MCF 10A (cell line): ENCODE results near the gene CIPC. TPM values are rescaled to one million over a fixed set of nuclear protein-coding genes. Genes with fewer than 3 reads are reported as not detected.

ENCODE experiments used
- BruUV-seq: library from RNA; stranded (reverse); fragments of 400-500 nt; replicated peaks from 2 replicates; lab custom pipeline; 2021; lab: Mats Ljungman, UMichigan
- CTCF ChIA-PET: fragments of 300-600 bp; sonication (Branson Sonifier 250); formaldehyde crosslinking; extraction: SDS; loops from one replicate; lab custom pipeline; 2021; ENCODE audit warnings: antibody characterized with exemption, inconsistent platforms; lab: Yijun Ruan, JAX
- POLR2A ChIA-PET: fragments of 300-600, 350-650 bp; sonication (Branson Sonifier 250); formaldehyde crosslinking; extraction: SDS; loops from one replicate; lab custom pipeline; 2020; ENCODE audit warnings: antibody characterized with exemption, inconsistent platforms; lab: Yijun Ruan, JAX
- DNase-seq: peaks from one replicate; pipeline ENCODE4 v3.0.0-alpha.2; 2018; ENCODE audit not compliant: unreplicated experiment
- H3K27ac Mint-ChIP-seq: one replicate; pipeline ENCODE4 v1.8.0; 2022; ENCODE audit warnings: mild to moderate bottlenecking, low read depth, mixed read lengths; ENCODE audit not compliant: unreplicated experiment
- H3K27me3 Mint-ChIP-seq: one replicate; pipeline ENCODE4 v1.8.0; 2022; ENCODE audit warnings: mixed read lengths; ENCODE audit not compliant: insufficient read depth, unreplicated experiment
- H3K36me3 Mint-ChIP-seq: one replicate; pipeline ENCODE4 v1.8.0; 2022; ENCODE audit warnings: mild to moderate bottlenecking, moderate library complexity, mixed read lengths; ENCODE audit not compliant: insufficient read depth, unreplicated experiment
- H3K4me1 Mint-ChIP-seq: one replicate; pipeline ENCODE4 v1.8.0; 2022; ENCODE audit warnings: mixed read lengths; ENCODE audit not compliant: insufficient read depth, unreplicated experiment
- H3K4me3 Mint-ChIP-seq: one replicate; pipeline ENCODE4 v1.8.0; 2022; ENCODE audit warnings: mild to moderate bottlenecking, moderate library complexity, mixed read lengths; ENCODE audit not compliant: unreplicated experiment
- H3K9me3 Mint-ChIP-seq: one replicate; pipeline ENCODE4 v1.8.0; 2022; ENCODE audit warnings: mixed read lengths; ENCODE audit not compliant: unreplicated experiment
- CTCF ChIP-seq: fragments of 200-600 bp; IDR thresholded peaks from one replicate; pipeline ENCODE4 v1.8.0; 2022; ENCODE audit warnings: antibody characterized with exemption, mild to moderate bottlenecking; ENCODE audit not compliant: unreplicated experiment
- intact Hi-C: fragments of 100-400 bp; cut with micrococcal nuclease; formaldehyde crosslinking; loops from 2 replicates; pipeline ENCODE4 v1.14.1; 2022
- total RNA-seq: library from RNA; stranded (reverse); gene quantifications from 2 replicates; pipeline ENCODE4 v1.2.3, GENCODE V29; 2022

CIPC gene
- total RNA-seq, 1 experiment from 2014 or later = 9.7 TPM

- peaks cover 83% of the 10 kb centered on the region for H3K36me3 Mint-ChIP-seq
- no TSS peak for BruUV-seq
- intact Hi-C loops = no loop called here
- no peak for TF ChIP-seq CTCF
- H3K27ac Mint-ChIP-seq = no peak overlapping the region
- no peaks in the 10 kb centered on the region for H3K9me3 Mint-ChIP-seq
- H3K4me3 Mint-ChIP-seq = no peak overlapping the region
- ChIA-PET CTCF (interaction anchor here (0.6 to 1.9 kb wide), 3 partner anchors 12 to 234 kb away, joined by 3 to 5 read pairs (median 3); no protein-coding TSS in a partner anchor), POLR2A (interaction anchor here (0.7 to 2.2 kb wide), 2 partner anchors 13 to 32 kb away, joined by 3 to 6 read pairs; no protein-coding TSS in a partner anchor)
- peaks cover 7% of the 10 kb centered on the region for H3K4me1 Mint-ChIP-seq
- no peak for DNase-seq
- no peaks in the 10 kb centered on the region for H3K27me3 Mint-ChIP-seq
Observed at GRCh38 chr14:77111021-77111420, 13.0 kb downstream of the CIPC start.

GRCh38 chr14:77113644-77114043, 15.6 kb downstream of the CIPC start:
- H3K36me3 Mint-ChIP-seq = peaks cover 72% of the 10 kb centered on the region
- no peak for TF ChIP-seq CTCF

GRCh38 chr14:77114609-77115008, 16.6 kb downstream of the CIPC start:
- no peak for TF ChIP-seq CTCF
- CTCF ChIA-PET = interaction anchor here (0.8 kb wide), 1 partner anchor 238 kb away, joined by 3 read pairs; no protein-coding TSS in a partner anchor
- DNase-seq = no peak
- Mint-ChIP-seq H3K9me3 (no peaks in the 10 kb centered on the region), H3K4me1 (no peaks in the 10 kb centered on the region), H3K27ac (no peak overlapping the region), H3K4me3 (no peak overlapping the region), H3K36me3 (peaks cover 72% of the 10 kb centered on the region), H3K27me3 (no peaks in the 10 kb centered on the region)
- intact Hi-C loops = no loop called here
- no TSS peak for BruUV-seq
- POLR2A ChIA-PET = interaction anchor here (0.6 to 2.2 kb wide), 3 partner anchors 8 to 427 kb away, joined by 3 to 12 read pairs (median 4); no protein-coding TSS in a partner anchor

More at GRCh38 chr14:77113644-77114043, 15.6 kb downstream of the CIPC start:
- Mint-ChIP-seq H3K27ac (no peak overlapping the region), H3K4me1 (no peaks in the 10 kb centered on the region), H3K9me3 (no peaks in the 10 kb centered on the region), H3K4me3 (no peak overlapping the region), H3K27me3 (no peaks in the 10 kb centered on the region)
- ChIA-PET POLR2A (interaction anchor here (2.2 kb wide), 1 partner anchor 9 kb away, joined by 12 read pairs; no protein-coding TSS in a partner anchor), CTCF (interaction anchor here (0.6 to 2.1 kb wide), 7 partner anchors 9 to 238 kb away, joined by 3 to 7 read pairs (median 4); partner anchors contain the start of gene CIPC)
- BruUV-seq = no TSS peak
- no peak for DNase-seq
- intact Hi-C loops = no loop called here

GRCh38 chr14:77116172-77116817, 18.2 kb downstream of the CIPC start:
- no TSS peak for BruUV-seq
- Mint-ChIP-seq H3K27ac (no peak overlapping the region), H3K36me3 (peaks cover 73% of the 10 kb centered on the region)

More at GRCh38 chr14:77116172-77116817, 18.2 kb downstream of the CIPC start:
- no peak overlapping the region for H3K4me3 Mint-ChIP-seq
- no peak for TF ChIP-seq CTCF
- no peak for DNase-seq
- no peaks in the 10 kb centered on the region for H3K9me3 Mint-ChIP-seq
- CTCF ChIA-PET = interaction anchor here (0.6 to 1.1 kb wide), 4 partner anchors 20 to 244 kb away, joined by 3 to 5 read pairs (median 3); no protein-coding TSS in a partner anchor
- H3K27me3 Mint-ChIP-seq = no peaks in the 10 kb centered on the region
- POLR2A ChIA-PET = interaction anchor here (1.7 kb wide), 1 partner anchor 17 kb away, joined by 9 read pairs; the partner anchor contains the start of gene CIPC
- intact Hi-C loops = no loop called here
- H3K4me1 Mint-ChIP-seq = no peaks in the 10 kb centered on the region
